ENCODE results near the gene ZNF195.
"Not testable (repeated sequence)": the region's sequence is repeated elsewhere in the genome, so short reads cannot be mapped to it uniquely, and the experiment has no call there.

DNA sequence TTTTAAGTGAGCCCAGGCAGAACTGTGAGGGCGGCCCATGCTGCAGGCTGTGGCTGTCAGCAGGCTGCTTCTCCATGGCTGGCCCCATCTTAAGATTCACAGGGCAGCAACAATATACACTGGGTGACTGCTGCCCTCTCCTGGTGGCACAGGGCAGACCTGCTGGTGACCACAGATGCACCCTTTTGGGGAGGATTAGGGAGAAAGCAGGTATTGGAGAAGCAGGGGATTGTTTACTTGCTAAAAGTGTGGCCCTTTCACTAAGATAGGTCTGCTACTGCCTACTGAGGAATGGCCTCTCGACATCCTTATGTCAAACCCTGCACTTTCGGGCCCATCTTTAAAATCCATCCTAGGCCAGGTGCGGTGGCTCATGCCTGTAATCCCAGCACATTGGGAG lies 38.1 kb upstream of the ZNF195 start:
- not testable (repeated sequence) for TF ChIP-seq EP300 (IDR thresholded peaks at IDR 0.05)
- TF ChIP-seq, protein P1, sequence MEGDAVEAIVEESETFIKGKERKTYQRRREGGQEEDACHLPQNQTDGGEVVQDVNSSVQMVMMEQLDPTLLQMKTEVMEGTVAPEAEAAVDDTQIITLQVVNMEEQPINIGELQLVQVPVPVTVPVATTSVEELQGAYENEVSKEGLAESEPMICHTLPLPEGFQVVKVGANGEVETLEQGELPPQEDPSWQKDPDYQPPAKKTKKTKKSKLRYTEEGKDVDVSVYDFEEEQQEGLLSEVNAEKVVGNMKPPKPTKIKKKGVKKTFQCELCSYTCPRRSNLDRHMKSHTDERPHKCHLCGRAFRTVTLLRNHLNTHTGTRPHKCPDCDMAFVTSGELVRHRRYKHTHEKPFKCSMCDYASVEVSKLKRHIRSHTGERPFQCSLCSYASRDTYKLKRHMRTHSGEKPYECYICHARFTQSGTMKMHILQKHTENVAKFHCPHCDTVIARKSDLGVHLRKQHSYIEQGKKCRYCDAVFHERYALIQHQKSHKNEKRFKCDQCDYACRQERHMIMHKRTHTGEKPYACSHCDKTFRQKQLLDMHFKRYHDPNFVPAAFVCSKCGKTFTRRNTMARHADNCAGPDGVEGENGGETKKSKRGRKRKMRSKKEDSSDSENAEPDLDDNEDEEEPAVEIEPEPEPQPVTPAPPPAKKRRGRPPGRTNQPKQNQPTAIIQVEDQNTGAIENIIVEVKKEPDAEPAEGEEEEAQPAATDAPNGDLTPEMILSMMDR (IDR thresholded peaks at IDR 0.05), result peak; percentile 13 to 39 (median 20)
